ENCODE measurements around the gene ITGA3. TPM values are rescaled to one million over a fixed set of nuclear protein-coding genes. Genes with fewer than 3 reads are reported as not detected.

The ITGA3 gene
- total RNA-seq, 4 donors from 2014 or later = 44.4 to 86.3 (median 77.0) TPM

- TF ChIP-seq CTCF (IDR thresholded peaks at IDR 0.05) (peak in 1 of 6 experiments; percentile 5), POLR2A (IDR thresholded peaks at IDR 0.05) (peak in 3 of 4 donors; percentile 42 to 79 (median 73))
- no peak for DNase-seq
- intact Hi-C loops (cut with DNase I) = no loop called here
- Histone ChIP-seq H3K36me3 (no peaks in the 10 kb centered on the region), H3K27me3 (no peaks in the 10 kb centered on the region), H3K4me1 (peaks cover 40 to 95% (median 78%) of the 10 kb centered on the region in 3 donors), H3K9me3 (no peaks in the 10 kb centered on the region), H3K27ac (peak overlapping the region; percentile 89 to 95 (median 92)), H3K4me3 (peak overlapping the region; percentile 63 to 84 (median 80))
- 0% methylated on average over 5 of the region's 14 CpGs; no CpG with 5 or more reads in 1 of the 2 donors for WGBS, 2 donors
These were observed 870 bp upstream of the ITGA3 start for GRCh38 chr17:50055055-50055425.

GRCh38 chr17:50056217-50056960 lies 479 bp downstream of the ITGA3 start:
- Histone ChIP-seq H3K27me3 (no peaks in the 10 kb centered on the region), H3K4me3 (peak overlapping the region; percentile 63 to 84 (median 80)), H3K27ac (peak overlapping the region; percentile 89 to 95 (median 92)), H3K36me3 (no peaks in the 10 kb centered on the region), H3K4me1 (peaks cover 53 to 99% (median 81%) of the 10 kb centered on the region in 3 donors), H3K9me3 (no peaks in the 10 kb centered on the region)
- intact Hi-C loops (cut with DNase I) = no loop called here
- DNase-seq = no peak
- TF ChIP-seq CTCF (IDR thresholded peaks at IDR 0.05) (peak in 5 of 6 experiments; percentile 18 to 43 (median 26)), POLR2A (IDR thresholded peaks at IDR 0.05) (no peak)
- 0% methylated on average over 21 of the region's 64 CpGs; no CpG with 5 or more reads in 1 of the 2 donors for WGBS, 2 donors

GRCh38 chr17:50056961-50057330 lies 1.0 kb downstream of the ITGA3 start:
- Histone ChIP-seq H3K4me3 (peak overlapping the region; percentile 63 to 84 (median 80)), H3K27me3 (no peaks in the 10 kb centered on the region), H3K9me3 (no peaks in the 10 kb centered on the region), H3K4me1 (peaks cover 52 to 99% (median 81%) of the 10 kb centered on the region in 3 donors), H3K36me3 (no peaks in the 10 kb centered on the region), H3K27ac (peak overlapping the region; percentile 89 to 95 (median 92))
- peak in 1 of 4 donors; percentile 25 for TF ChIP-seq POLR2A (IDR thresholded peaks at IDR 0.05)
- no peak for TF ChIP-seq CTCF (IDR thresholded peaks at IDR 0.05)
- 9 to 17% methylated on average over 2 to 13 of the region's 15 CpGs for WGBS, 2 donors
- intact Hi-C loops (cut with DNase I) = no loop called here
- no peak for DNase-seq

- H3K4me3 ChIP-seq = peak overlapping the region; percentile 63 to 84 (median 80)
- no peaks in the 10 kb centered on the region for H3K27me3 ChIP-seq
- peaks cover 57 to 99% (median 81%) of the 10 kb centered on the region in 3 donors for H3K4me1 ChIP-seq
- intact Hi-C loops (cut with DNase I) = no loop called here
- H3K27ac ChIP-seq = peak overlapping the region; percentile 89 to 95 (median 92)
- no peak for DNase-seq
- TF ChIP-seq POLR2A (IDR thresholded peaks at IDR 0.05) (no peak), CTCF (IDR thresholded peaks at IDR 0.05) (no peak)
- no peaks in the 10 kb centered on the region for H3K9me3 ChIP-seq
- no peaks in the 10 kb centered on the region for H3K36me3 ChIP-seq
- WGBS, 2 donors = 52 to 54% methylated on average over 7 of the region's 9 CpGs
These were observed 1.6 kb downstream of the ITGA3 start for GRCh38 chr17:50057521-50057991.

GRCh38 chr17:50058296-50058953 lies 2.5 kb downstream of the ITGA3 start:
- H3K4me3 ChIP-seq = peak overlapping the region in 3 of 4 donors; percentile 5 to 79 (median 63)
- peak overlapping the region; percentile 89 to 95 (median 92) for H3K27ac ChIP-seq
- H3K36me3 ChIP-seq = no peaks in the 10 kb centered on the region
- no peak for TF ChIP-seq POLR2A (IDR thresholded peaks at IDR 0.05)
- TF ChIP-seq CTCF (IDR thresholded peaks at IDR 0.05) = no peak
- 38 to 41% methylated on average over 5 to 9 of the region's 10 CpGs for WGBS, 2 donors
- peaks cover 60 to 99% (median 87%) of the 10 kb centered on the region in 3 donors for H3K4me1 ChIP-seq
- no peak for DNase-seq
- no peaks in the 10 kb centered on the region for H3K27me3 ChIP-seq
- no peaks in the 10 kb centered on the region for H3K9me3 ChIP-seq
- intact Hi-C loops (cut with DNase I) = no loop called here
